ENCODE data around the gene C2orf49.

DNA sequence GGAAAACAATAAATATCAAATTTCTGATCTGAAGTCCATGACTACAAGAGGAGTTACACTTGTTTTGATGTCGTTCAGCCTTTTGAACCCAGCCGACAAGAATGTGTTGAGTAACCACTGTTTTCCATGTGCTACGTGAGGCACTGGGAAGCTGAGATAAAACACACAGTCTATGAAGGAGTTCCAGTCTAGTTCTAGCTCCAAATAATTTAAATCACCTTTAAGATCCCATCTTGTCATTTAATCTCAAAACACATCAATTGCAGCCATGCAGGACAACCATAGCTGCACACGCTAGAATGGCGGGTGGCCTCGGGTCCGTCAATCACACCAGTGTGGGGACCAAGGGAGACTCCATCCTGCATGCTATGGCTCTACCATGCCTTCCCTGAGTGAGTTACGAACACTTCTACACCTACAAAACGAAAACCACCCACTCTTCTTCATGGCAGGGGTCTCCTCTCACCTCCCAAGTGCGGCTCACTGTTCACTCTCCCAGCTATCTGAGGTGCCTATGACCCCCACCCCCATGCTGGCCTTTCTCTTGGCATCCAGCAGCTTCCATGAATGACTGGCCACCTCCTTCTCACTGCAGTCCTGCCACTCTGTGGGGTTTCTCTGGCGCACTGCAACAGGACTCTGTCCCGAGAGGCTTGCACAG is 57.7 kb downstream of the C2orf49 start:
- TF ChIP-seq, protein P1, sequence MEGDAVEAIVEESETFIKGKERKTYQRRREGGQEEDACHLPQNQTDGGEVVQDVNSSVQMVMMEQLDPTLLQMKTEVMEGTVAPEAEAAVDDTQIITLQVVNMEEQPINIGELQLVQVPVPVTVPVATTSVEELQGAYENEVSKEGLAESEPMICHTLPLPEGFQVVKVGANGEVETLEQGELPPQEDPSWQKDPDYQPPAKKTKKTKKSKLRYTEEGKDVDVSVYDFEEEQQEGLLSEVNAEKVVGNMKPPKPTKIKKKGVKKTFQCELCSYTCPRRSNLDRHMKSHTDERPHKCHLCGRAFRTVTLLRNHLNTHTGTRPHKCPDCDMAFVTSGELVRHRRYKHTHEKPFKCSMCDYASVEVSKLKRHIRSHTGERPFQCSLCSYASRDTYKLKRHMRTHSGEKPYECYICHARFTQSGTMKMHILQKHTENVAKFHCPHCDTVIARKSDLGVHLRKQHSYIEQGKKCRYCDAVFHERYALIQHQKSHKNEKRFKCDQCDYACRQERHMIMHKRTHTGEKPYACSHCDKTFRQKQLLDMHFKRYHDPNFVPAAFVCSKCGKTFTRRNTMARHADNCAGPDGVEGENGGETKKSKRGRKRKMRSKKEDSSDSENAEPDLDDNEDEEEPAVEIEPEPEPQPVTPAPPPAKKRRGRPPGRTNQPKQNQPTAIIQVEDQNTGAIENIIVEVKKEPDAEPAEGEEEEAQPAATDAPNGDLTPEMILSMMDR (IDR thresholded peaks at IDR 0.05): no peak
- TF ChIP-seq POLR2AphosphoS5 (IDR thresholded peaks at IDR 0.05; ENCODE audit: low read depth, low read length): peak; percentile 71
- TF ChIP-seq TCF7L2 (IDR thresholded peaks at IDR 0.05; ENCODE audit: low read depth, low read length): peak; percentile 92
- TF ChIP-seq SIN3A (IDR thresholded peaks at IDR 0.05; ENCODE audit: borderline replicate concordance, insufficient read depth, low read depth, low read length): 0 out of 2 replicates have a peak, but pooled peaks have one; percentile 43
- TF ChIP-seq, protein P2, sequence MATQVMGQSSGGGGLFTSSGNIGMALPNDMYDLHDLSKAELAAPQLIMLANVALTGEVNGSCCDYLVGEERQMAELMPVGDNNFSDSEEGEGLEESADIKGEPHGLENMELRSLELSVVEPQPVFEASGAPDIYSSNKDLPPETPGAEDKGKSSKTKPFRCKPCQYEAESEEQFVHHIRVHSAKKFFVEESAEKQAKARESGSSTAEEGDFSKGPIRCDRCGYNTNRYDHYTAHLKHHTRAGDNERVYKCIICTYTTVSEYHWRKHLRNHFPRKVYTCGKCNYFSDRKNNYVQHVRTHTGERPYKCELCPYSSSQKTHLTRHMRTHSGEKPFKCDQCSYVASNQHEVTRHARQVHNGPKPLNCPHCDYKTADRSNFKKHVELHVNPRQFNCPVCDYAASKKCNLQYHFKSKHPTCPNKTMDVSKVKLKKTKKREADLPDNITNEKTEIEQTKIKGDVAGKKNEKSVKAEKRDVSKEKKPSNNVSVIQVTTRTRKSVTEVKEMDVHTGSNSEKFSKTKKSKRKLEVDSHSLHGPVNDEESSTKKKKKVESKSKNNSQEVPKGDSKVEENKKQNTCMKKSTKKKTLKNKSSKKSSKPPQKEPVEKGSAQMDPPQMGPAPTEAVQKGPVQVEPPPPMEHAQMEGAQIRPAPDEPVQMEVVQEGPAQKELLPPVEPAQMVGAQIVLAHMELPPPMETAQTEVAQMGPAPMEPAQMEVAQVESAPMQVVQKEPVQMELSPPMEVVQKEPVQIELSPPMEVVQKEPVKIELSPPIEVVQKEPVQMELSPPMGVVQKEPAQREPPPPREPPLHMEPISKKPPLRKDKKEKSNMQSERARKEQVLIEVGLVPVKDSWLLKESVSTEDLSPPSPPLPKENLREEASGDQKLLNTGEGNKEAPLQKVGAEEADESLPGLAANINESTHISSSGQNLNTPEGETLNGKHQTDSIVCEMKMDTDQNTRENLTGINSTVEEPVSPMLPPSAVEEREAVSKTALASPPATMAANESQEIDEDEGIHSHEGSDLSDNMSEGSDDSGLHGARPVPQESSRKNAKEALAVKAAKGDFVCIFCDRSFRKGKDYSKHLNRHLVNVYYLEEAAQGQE (IDR thresholded peaks at IDR 0.05; ENCODE audit: insufficient read depth in 1 of 2, low read depth in 2 of 2, low read length in 1 of 2): no peak

Measured in Panc1 (cell line).